HG03060 (cell line): Measurements from ENCODE around the gene RFNG.

Source experiments
- ATAC-seq: cut with Tn5 transposase; IDR thresholded peaks from one replicate; pipeline ENCODE4 v1.9.1; 2021; ENCODE audit warnings: low read depth, moderate number of reproducible peaks; ENCODE audit not compliant: unreplicated experiment

Gene RFNG

DNA sequence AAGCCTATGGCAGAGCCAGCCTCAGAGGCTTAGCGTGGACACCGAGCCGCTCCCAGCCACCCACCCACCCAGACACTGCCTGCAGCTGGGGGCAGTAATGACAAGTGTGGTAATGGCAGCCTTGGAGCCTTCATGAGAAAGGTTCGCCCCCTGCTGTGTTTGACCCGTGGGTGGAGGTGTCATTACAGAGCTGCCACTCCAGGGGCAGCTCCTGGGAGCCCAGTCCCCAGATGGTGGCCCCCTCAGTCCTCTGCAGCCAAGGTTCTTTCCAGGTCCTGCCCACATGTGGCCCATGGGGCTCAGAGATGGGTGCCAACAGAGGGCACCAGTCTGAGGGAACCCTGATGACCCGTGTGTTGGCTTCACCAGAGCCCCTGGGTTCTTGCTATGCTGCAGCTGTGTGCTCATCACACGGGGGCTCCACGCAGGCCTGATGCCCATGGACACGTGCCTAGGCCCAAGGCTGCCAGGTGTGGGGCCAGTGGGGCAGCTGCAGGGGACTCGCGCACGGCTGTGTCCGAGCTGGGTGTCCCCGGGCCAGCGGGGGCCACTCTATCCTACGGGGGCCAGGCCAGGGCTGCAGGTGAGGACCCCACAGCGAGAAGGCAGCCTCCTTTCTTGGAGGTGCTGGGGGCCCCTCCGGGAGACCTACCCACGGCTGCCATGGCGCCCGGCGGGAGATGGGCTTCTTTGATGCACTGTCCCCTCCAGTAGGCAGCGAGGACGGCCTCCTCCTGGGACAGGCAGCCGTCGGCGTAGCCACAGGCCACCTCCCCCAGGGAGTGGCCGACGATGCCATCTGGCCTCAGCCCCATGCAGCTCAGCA, 38.3 kb upstream of the RFNG start:
- ATAC-seq: no peak

DNA sequence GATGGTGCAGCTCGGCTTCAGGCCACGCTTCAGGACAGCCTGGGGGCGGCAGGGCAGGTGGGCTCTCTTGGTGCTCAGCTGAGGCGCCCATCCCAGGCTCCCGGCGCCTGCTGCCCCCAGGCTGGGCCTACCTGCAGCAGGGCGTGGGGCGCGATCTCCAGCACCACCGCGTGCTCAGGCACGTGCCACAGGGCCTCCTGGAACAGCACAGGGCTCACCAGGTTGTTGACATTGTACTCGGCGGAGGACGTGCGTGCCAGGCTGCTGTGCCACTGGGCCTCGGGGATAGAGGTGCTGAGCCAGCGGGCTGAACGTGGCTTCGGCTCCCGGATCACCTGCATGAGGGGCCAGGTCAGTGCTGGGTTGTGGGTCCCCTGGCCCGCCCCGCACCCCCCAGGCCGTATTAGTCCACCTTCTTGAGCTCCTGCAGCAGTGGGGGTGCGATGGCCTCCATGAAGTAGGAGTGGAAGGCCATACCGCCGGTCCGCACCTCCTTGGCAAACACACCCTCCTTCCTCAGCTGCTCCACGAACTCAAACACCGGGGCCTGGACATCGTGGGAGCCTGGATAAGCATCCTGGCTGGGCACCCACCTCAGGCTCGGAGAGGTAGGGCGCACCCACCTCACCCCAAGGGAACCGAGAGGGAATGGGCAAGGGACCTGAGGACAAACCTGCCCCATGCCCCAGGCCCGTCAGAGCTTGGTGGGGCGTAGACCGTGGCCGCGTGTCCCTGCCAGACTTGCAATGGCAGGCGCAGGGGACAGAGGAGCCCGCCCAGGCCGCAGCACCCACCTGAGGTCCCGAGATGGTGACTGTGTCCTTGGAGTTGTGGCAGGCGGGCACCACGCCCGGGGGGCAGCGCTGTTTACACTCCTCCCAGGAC, 37.5 kb upstream of the RFNG start:
- no peak for ATAC-seq

DNA sequence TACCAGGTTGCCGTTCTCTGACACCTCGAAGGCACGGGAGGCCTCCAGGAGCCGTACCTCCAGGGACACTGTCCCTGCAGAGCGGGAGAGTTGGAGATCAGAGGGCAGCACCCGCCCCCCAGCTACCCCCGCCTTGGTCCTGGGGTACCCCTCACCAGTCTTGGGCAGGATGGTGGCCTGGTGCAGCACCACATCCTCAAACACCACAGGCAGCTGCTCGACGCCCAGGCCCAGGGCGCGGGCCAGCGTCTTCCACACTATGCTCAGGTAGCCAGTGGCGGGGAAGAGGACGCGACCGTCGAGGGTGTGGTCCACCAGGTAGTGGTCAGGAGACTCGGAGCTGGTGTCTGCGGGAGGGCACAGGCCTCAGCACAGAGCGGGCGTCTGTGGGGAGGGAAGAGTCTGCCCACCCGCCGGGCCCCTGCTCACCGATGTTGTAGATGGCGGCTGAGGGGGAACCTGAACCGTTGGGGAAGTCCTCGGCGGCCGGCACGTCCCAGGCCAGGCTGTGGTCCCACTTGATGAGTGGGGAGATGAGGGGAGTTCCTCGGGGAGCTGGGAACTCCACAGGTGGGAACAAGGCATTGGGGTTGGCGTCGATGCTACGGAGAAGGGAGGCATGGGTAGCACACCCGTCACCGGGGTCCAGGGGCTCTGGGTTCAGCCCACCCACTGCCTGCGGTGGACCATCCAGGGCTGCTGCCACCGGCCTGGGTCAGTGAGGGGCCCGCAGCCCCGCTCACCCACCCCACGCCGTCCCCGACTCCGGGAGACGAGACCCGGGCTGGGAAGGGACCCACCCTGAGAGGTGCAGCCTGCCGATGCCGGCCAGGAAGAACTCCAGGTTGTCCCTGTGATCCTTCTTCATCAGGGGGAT, 36.6 kb upstream of the RFNG start:
- no peak for ATAC-seq

DNA sequence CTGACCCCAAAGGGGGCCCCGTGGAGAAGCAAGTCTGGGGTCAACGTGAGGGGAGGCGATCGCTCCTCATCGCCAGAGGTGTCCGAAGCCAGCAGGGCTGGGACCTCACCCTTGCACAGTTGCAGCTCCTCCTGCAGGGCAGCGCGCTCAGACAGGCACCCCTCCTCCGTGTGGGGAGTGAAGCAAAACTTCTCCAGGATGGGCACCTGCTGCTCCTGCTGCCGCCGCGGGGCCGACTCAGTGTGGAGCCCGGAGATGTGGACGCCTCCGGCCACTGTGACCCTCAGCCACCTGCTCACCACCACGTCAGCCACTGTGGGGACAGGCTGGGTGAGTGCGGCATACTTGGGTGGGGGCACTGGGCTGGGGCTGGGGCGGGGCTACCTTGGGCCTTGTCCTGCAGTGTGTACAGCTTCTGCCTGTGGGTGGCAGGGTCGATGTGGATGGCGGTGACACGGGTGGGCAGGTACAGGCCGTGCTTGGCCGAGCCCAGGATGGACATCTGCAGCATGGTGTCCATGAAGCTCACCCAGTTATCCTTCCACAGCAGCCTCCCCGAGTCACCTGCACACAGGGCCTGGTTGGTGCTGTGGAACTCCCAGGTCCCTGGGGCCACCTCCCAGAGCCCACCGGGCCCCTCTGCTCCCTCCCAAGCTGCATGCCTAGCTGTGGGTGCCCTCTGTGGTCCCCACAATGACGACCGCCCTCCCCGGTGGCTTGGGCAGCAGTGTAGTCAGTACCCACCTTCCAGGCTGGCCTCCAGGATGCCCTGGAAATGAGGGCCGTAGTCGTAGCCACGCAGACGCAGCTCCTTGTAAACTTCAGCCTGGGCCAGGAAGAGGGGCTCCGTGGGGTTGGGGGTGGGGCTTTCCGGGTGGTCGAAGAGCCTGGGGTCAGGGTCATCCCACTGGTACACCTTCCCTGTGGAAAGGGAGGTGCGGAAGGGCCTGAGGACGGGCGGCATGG, 35.6 kb upstream of the RFNG start:
- no peak for ATAC-seq

DNA sequence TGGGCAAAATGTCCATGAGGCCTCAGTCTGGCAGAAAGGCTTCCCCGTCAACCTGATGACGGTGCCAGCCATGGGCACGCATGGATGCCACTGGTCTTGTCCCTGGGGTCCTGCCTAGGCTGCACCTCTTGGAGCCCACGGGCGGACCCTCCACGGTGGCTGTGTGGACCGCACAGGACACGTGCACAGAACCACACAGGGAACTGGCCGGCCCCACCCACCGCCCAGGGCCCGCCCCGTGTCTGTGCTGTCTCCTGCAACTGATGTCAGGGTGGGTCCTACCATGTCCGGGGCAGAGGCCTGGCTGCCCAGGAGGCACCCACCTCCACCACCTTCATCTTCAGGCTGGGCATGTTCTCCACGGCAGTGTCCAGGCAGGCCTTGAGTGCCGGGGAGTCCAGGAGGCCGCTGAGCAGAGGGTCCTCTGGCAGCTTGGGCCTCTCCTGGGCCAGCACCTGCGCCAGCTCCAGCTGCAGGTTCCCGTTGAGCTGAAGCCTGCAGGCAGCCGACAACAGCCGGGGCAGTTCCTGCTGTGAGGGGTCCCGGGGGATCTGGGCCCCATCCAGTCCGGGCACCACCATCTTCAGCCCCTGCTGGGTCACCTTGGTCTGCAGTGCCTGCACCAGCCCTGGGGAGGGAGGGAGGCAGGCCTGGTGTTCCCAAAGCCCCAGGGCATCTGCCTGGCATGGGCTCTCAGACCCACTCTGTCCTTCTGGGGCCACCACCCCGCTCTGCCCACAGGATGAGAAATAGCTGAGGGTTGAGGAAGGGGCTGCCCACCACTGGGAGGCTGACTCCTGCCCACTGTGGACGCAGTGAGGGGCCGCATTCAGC, 34.5 kb upstream of the RFNG start:
- ATAC-seq: no peak

DNA sequence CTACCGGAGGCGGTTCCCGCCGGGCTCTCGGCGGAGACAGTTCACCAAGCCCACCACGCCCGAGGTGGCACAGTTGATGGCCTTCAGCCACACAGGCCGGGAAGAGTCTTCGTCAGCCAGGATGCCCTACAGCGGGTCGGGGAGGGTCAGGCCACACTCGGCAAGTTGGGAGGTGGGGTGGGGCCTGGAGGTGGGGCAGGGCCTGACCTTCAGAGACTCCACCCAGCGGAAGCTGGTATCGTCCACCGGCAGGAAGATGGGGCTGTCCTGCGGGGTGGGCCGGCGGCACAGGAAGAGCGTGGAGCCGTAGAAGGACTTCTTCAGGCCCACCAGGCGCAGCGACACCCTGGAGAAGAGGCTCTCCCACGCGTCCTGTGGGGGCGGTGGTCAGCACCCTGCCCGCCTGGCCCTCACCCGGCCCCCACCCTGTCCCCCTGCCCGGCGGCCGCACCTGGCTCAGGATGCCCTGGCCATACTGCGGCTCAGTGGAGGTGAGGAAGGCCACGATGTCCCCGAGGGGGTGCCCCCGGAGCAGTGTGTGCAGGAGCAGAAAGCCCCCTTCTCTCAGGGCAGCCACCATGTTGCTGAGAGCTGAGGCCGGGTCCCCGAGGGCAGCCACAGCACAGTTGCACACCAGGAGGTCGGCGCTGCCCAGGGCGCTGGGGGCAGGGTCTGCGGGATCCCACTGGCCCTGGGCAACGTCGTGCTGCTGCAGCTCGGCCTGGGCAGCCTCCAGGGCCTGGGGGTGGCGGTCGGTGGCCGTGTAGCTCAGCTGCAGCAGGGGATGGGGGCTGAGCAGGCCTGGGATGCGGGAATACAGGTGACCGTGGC, 33.6 kb upstream of the RFNG start:
- ATAC-seq: no peak

DNA sequence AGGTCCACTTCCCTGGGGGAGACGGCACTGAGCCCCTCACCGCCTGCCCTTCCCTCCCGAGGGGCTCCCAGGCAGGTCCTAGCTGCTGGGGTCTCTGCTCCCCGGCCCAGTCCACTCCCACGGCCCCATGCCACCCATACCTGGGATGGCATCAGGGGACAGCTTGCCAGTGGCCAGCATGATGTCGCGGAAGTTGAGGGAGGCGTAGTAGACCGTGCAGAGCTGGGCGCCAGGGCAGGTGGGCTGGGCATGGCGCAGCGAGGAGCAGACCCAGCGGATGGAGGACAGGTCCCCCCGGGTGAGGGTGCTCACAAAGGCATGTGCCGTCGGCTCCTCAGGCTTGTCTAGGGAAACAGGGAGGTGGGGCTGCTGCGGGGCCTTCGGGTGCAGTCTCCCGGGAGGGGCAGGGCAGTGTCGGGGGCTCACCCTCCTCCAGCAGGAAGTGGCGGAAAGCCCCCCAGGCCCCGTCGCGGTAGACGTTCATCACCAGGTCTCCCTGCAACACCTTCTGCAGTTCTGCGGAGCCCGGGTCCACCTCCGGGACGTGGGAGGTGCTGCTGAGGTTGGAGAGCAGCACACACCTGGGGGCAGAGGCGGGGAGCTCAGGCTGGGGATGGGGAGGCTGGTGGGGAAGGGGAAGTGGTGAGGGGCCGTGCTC, 32.9 kb upstream of the RFNG start:
- no peak for ATAC-seq

DNA sequence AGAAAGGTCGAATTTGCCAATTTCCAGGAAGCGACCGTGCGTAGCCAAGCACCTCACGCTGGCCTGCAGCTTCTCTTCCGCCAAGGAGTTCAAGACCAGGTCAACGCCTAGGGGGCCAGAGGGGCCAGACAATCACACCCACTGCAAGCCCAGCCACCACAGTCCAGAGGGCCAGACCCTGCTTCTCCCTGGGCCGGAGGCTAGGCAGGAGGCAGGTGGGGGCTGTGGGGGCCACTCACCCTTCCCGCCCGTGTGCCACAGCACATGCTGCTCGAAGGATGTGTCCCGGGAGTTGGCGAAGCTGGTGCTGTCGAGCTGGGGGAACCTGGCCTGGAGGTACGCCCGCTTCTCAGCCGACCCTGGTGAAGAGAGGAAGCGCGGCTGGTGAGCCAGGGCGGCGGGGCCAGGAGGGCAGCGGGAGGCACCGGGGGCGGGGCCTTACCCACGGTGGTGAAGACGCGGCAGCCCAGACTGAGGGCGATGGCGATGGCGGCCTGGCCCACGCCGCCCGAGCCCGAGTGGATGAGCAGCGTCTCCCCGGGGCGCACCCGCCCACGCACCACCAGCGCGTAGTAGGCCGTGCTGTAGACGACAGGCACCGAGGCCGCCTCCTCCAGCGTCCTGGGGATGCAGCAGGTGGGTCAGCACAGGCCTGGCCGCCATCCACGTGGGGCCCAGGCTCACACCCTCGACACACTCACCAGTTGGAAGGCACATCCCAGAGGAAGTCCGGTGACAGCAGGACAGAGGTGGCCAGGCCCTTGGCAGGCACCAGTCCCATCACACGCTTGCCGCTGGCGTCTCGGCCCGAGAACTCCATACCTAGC, 32.1 kb upstream of the RFNG start:
- ATAC-seq: no peak

DNA sequence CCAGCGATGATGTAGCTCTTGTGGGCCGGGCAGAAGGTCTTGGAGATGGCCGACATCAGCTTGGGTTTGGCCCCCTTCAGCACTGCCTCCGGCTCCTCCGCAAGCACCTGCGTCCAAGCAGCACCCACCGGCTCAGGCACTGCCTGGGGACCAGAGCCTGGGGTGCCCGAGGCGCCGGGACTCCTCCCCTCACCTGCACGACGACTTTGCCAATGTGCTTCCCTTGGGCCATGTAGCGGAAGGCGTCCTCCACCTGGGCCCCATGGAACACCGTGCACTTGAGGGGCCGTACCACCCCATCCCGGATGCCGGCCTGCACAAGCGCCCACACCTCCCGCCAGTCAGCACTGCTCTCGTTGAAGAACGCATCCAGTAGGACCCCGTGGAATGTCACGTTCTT, 31.4 kb upstream of the RFNG start:
- ATAC-seq: no peak

DNA sequence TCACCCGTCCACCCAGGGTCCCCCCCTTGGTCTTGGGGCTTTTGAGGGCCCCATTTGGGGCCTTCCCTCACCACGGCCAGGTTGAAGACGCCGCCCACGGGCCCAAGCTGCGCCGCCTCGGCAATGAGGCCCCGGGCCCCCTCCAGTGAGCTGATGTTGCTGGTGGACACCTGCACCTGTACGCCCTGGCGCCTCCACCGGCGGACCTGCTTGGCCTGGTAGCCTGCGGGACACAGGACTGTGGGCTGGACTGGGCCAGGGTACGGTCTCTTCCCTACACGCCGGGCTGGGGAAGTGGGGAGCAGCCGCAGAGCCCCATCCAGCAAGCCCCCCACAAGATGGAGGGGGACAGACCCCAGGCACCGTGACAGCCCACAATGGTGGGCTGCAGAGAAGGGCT, 30.8 kb upstream of the RFNG start:
- ATAC-seq: no peak

DNA sequence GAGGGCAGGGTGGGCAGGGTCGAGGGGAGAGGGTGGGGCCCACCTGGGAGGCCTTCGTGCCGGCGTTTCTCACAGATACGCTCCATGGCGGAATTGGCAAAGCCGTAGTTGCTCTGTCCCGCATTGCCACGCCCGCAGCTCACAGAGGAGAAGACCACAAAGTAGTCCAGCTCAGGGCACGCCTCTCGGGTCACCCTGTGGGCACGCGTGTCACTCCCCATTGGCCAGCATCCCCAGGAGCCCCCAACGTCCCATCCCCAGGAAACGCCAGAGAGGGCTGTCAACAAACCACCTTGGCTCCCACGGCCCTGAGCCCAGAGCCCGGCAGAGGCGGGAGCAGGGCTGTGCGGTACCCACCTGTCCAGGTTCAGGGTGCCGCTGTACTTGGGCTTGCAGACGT, 30.4 kb upstream of the RFNG start:
- no peak for ATAC-seq

DNA sequence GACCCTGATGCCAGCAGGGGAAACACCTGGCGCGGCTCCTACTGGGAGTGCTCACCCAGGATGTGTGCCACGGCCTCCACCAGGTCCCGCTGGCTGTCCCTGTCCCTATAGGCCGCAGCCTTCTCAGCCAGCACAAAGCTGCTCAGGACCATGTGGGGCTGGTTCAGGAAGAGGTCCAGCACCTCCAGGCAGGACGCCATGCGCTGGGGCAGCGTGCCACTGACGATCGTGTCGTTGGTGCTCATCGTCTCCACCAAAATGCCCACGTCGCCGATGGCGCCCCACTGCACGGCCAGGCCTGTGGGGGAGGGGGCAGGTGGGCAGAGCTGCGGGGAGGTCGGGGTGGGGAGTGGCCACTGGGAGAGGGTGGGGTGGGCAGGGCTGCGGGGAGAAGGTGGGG, 29.9 kb upstream of the RFNG start:
- ATAC-seq: no peak

DNA sequence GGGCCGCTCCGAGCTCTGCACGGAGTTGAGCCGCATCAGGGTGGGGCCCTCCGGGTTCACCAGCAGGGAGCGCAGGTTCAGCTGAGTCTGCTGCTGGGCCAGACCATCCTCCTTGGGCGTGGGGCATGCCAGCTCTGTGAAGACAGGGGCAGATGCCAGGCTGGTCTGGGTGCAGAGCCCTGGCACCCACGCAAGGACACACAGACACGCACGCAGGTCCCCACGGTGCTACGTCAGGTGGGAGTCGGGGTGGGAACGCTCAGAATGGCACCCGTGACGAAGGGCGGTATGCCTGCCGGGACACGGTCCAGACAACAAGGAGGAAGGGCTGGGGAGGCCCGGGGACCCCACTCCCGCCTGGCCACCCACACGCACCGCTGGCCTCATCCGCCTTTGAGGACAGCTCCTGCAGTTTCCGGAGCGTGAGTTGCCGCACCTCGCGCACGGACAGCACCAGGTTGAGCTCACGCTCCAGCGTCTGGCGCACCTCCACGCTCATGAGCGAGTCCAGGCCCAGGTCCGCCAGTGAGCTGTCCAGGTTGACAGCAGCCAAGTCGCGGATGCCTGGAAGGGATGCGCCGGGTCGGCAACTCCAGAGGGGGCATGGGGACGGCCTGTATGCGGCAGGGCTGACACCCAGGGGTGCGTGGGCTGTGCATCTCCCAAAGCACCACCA, 29.3 kb upstream of the RFNG start:
- no peak for ATAC-seq

DNA sequence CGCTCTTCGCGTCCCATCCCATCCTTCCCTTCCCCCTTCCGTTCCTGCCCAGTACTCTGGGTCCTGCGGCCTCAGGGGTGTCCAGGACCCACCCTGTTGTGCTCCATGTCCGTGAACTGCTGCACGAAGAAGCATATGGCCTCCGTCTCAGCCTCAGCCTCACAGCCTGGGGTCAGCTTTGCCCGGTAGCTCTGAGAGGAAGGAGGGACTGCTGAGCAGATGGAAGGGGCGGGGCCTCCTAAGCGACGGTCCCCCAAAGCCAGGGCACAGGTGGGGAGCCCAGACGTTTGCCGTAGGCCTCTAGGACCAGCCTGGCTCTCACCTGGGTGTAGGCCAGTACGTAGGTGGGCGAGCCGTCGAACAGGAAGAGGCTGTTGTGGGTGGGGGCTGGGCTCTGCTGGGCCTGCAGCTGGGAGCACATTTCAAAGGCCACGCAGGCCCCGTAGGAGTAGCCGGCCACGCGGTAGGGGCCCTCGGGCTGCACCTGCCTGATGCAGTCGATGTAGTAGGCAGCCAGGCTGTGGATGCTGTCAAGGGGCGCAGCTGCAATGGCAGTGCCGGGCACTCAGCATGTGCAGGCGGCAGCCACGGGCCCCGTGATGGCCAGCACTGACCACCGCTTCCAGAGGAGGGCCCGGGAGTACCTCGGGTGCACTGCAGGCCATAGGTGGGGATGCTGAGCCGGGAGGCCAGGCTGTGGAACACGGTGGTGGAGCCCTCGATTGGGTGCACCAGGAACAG, 28.6 kb upstream of the RFNG start:
- no peak for ATAC-seq

DNA sequence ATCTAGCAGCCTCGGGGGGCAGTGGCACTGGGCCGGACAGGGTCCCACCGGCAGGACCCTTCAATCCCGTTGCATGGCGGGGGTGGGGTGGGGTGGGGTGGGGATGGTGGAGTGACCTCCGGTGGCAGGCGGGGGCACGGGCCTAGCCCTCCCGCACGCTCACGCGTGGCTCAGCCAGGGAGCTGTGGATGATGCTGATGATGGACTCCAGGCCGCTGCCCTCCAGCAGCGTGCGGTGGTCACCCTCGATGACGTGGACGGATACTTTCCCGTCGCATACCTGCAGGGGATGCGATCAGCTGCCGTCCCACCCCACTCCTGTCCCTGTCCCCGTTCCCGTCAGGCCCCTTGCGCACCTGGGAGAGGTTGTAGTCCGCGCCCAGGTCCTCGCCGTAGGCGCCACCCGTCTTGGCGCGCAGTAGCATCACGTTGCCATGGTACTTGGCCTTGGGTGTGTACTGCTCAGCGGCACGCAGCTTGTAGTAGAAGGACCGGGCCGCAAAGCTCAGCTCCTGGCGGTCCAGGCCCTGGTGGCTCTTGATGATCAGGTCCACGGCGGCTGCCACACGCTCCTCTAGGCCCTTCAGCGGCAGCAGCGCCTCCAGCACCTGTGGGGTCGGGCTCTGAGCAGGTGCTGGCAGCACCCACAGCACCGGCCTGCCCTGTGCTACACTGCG, 27.5 kb upstream of the RFNG start:
- no peak for ATAC-seq
